ENCODE measurements around the gene RBM33. TPM values are rescaled to one million over a fixed set of nuclear protein-coding genes. Genes with fewer than 3 reads are reported as not detected.

Gene RBM33
- total and polyA plus RNA-seq, 2 of the 13 experiments (the other 11 are each of a cell fraction or from before 2014, with no cell fraction given) = 12.4 to 28.9 TPM

- TF ChIP-seq BCLAF1 (IDR thresholded peaks at IDR 0.05) (no peak), HOXA3 (CRISPR knock-in tag; IDR thresholded peaks at IDR 0.05) (no peak), SIX1 (CRISPR knock-in tag; IDR thresholded peaks at IDR 0.05; ENCODE audit: borderline replicate concordance) (no peak), ZNF235 (CRISPR knock-in tag; IDR thresholded peaks at IDR 0.05; ENCODE audit: borderline replicate concordance) (no peak), CTCF (CRISPR knock-in tag; IDR thresholded peaks at IDR 0.05) (no peak)
These were observed 85.4 kb downstream of the RBM33 start (continued) for GRCh38 chr7:155729847-155730246.

GRCh38 chr7:155731380-155731779 lies 86.9 kb downstream of the RBM33 start:
- H3K9ac ChIP-seq (ENCODE audit: insufficient read depth, low read depth, low read length) = no peak overlapping the region
- no peak overlapping the region for H3K27ac ChIP-seq (ENCODE audit: extremely low read length, insufficient read depth, low read length)
- no peak overlapping the region for H3K4me3 ChIP-seq (replicated peaks in 1 of 3; ENCODE audit: insufficient read depth in 1 of 3, low read depth in 2 of 3, low read length in 3 of 3)
- H3K4me1 ChIP-seq (ENCODE audit: insufficient read depth, low read length) = peaks cover 19% of the 10 kb centered on the region
- no peak for FAIRE-seq
- H3K79me2 ChIP-seq (ENCODE audit: insufficient read depth, low read length) = peaks cover 24% of the 10 kb centered on the region
- H2AFZ ChIP-seq (ENCODE audit: low read length) = no peak overlapping the region
- DNase-seq (ENCODE audit: low spot score) = no peak
- intact Hi-C loops (cut with micrococcal nuclease; ENCODE audit: unreplicated experiment) (loop anchor here (10.0 kb wide), 1 partner anchor 317 kb away; no protein-coding TSS in a partner anchor), in situ Hi-C loops (cut with HindIII; ENCODE audit: extremely low pct_ligation_motif_present, low pct_unique_long_range_greater_than_20kb) (no loop called here)
- CTCF ChIA-PET (ENCODE audit: low intra/inter-chr PET ratio, low total read pairs) = no interaction called here
- peaks cover 14 to 72% of the 10 kb centered on the region in 2 experiments for H3K36me3 ChIP-seq (replicated peaks in 1 of 2; ENCODE audit: control insufficient read depth in 1 of 2, insufficient read depth in 2 of 2, low read length in 2 of 2)
- POLR2A ChIA-PET = no interaction called here
- peaks cover 15% of the 10 kb centered on the region; the same call in 1 of the 2 replicates for H4K20me1 ChIP-seq (ENCODE audit: insufficient read depth, low read length)
- H3K9me3 ChIP-seq (ENCODE audit: low read length) = no peaks in the 10 kb centered on the region
- WGBS (ENCODE audit: low lambda C conversion rate) = 88% methylated on average over 3 of the region's 3 CpGs
- BruUV-seq (replicated peaks) = no TSS peak
- no peak overlapping the region for H3K4me2 ChIP-seq (ENCODE audit: low read depth, low read length)
- no peak for ATAC-seq
- no peaks in the 10 kb centered on the region for H3K27me3 ChIP-seq (ENCODE audit: control insufficient read depth in 1 of 2, insufficient read depth in 2 of 2, low read length in 2 of 2)
- no peak for TF ChIP-seq ZNF275 (CRISPR knock-in tag; IDR thresholded peaks at IDR 0.05; ENCODE audit: borderline replicate concordance)
- no peak for TF ChIP-seq ZNF776 (CRISPR knock-in tag; IDR thresholded peaks at IDR 0.05)
- TF ChIP-seq KLF11 (CRISPR knock-in tag; IDR thresholded peaks at IDR 0.05) = no peak
- TF ChIP-seq SP2 (CRISPR knock-in tag; IDR thresholded peaks at IDR 0.05) = no peak
